ENCODE results near the gene CFAP74.
"Not testable (repeated sequence)": the region's sequence is repeated elsewhere in the genome, so short reads cannot be mapped to it uniquely, and the experiment has no call there.

Gene CFAP74

GRCh38 chr1:1946540-1946939, 57.0 kb downstream of the CFAP74 start:
- no peak overlapping the region for H3K4me3 Mint-ChIP-seq
- no peak overlapping the region for H3K27ac Mint-ChIP-seq
- no peaks in the 10 kb centered on the region for H3K4me1 Mint-ChIP-seq (ENCODE audit: low read depth)
- peaks cover 12% of the 10 kb centered on the region for H3K27me3 Mint-ChIP-seq
- H3K9me3 Mint-ChIP-seq: peaks cover 10% of the 10 kb centered on the region
- no peaks in the 10 kb centered on the region for H3K36me3 Mint-ChIP-seq (ENCODE audit: low read depth)

GRCh38 chr1:1945782-1946393, 57.7 kb downstream of the CFAP74 start:
- Mint-ChIP-seq H3K27me3 (peaks cover 6% of the 10 kb centered on the region), H3K4me1 (ENCODE audit: low read depth) (no peaks in the 10 kb centered on the region), H3K27ac (no peak overlapping the region), H3K9me3 (peaks cover 4% of the 10 kb centered on the region), H3K4me3 (no peak overlapping the region), H3K36me3 (ENCODE audit: low read depth) (no peaks in the 10 kb centered on the region)

GRCh38 chr1:1943834-1944570, 59.6 kb downstream of the CFAP74 start:
- Mint-ChIP-seq H3K4me3 (no peak overlapping the region), H3K9me3 (no peaks in the 10 kb centered on the region), H3K27me3 (no peaks in the 10 kb centered on the region), H3K4me1 (ENCODE audit: low read depth) (no peaks in the 10 kb centered on the region), H3K27ac (peak overlapping the region; percentile 63), H3K36me3 (ENCODE audit: low read depth) (no peaks in the 10 kb centered on the region)

GRCh38 chr1:1942753-1943656, 60.6 kb downstream of the CFAP74 start:
- H3K27ac Mint-ChIP-seq: no peak overlapping the region
- H3K9me3 Mint-ChIP-seq: no peaks in the 10 kb centered on the region
- no peaks in the 10 kb centered on the region for H3K36me3 Mint-ChIP-seq (ENCODE audit: low read depth)
- H3K4me1 Mint-ChIP-seq (ENCODE audit: low read depth): no peaks in the 10 kb centered on the region
- H3K4me3 Mint-ChIP-seq: no peak overlapping the region
- no peaks in the 10 kb centered on the region for H3K27me3 Mint-ChIP-seq

- H3K4me1 Mint-ChIP-seq (ENCODE audit: low read depth): no peaks in the 10 kb centered on the region
- no peaks in the 10 kb centered on the region for H3K27me3 Mint-ChIP-seq
- H3K27ac Mint-ChIP-seq: no peak overlapping the region
- no peaks in the 10 kb centered on the region for H3K36me3 Mint-ChIP-seq (ENCODE audit: low read depth)
- no peak overlapping the region for H3K4me3 Mint-ChIP-seq
- H3K9me3 Mint-ChIP-seq: no peaks in the 10 kb centered on the region
These were observed 61.5 kb downstream of the CFAP74 start for GRCh38 chr1:1941868-1942752.

- H3K36me3 Mint-ChIP-seq (ENCODE audit: low read depth): no peaks in the 10 kb centered on the region
- no peaks in the 10 kb centered on the region for H3K27me3 Mint-ChIP-seq
- no peaks in the 10 kb centered on the region for H3K9me3 Mint-ChIP-seq
- no peaks in the 10 kb centered on the region for H3K4me1 Mint-ChIP-seq (ENCODE audit: low read depth)
- no peak overlapping the region for H3K27ac Mint-ChIP-seq
- no peak overlapping the region for H3K4me3 Mint-ChIP-seq
These were observed 62.3 kb downstream of the CFAP74 start for GRCh38 chr1:1941211-1941841.

GRCh38 chr1:1940123-1940425, 63.5 kb downstream of the CFAP74 start:
- no peaks in the 10 kb centered on the region for H3K36me3 Mint-ChIP-seq (ENCODE audit: low read depth)
- H3K4me3 Mint-ChIP-seq: no peak overlapping the region
- H3K9me3 Mint-ChIP-seq: no peaks in the 10 kb centered on the region
- peaks cover 4% of the 10 kb centered on the region for H3K27me3 Mint-ChIP-seq
- no peaks in the 10 kb centered on the region for H3K4me1 Mint-ChIP-seq (ENCODE audit: low read depth)
- no peak overlapping the region for H3K27ac Mint-ChIP-seq

DNA sequence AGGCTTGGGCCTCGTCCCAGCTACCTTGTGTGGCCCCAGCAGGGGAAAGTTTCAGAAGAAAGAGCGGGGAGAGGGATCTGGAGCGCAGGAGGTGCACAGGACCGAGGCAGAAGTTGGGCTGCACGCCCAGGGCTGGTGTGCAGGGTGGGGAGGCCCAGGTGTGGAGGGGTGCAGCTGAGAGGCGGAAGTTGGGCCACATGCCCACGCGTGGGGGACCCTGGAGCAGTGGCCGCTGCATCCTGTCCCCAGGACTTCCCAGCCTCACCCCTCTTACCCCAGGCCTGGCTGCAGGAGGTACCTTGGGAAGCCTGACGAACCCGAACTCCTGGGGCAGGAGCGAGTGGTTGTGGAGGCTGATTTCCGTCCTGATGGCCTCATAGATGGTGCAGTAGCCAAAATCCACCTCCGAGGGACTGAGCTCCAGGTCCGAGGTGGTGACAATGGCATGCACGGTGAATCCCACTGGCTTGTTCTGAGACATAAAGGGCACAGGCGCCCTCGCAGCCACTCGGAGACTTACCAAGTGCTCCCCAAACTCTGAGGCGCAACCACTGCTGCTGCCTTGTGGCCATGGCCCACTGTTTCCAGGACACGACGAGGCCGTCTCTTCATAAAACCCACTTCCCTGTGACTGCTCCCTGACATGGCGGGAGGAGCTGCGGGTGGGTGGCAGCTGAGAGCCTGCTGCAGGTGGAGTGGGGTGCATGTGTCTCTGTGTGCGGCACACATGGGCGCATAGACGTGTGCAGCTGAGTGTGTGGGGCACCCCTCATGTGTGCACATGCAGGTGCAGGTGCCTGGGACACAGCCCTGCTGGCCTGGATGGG, 64.1 kb downstream of the CFAP74 start:
- H3K27ac Mint-ChIP-seq: no peak overlapping the region
- no peaks in the 10 kb centered on the region for H3K36me3 Mint-ChIP-seq (ENCODE audit: low read depth)
- no peaks in the 10 kb centered on the region for H3K4me1 Mint-ChIP-seq (ENCODE audit: low read depth)
- no peak overlapping the region for H3K4me3 Mint-ChIP-seq
- peaks cover 4% of the 10 kb centered on the region for H3K27me3 Mint-ChIP-seq
- H3K9me3 Mint-ChIP-seq: no peaks in the 10 kb centered on the region

DNA sequence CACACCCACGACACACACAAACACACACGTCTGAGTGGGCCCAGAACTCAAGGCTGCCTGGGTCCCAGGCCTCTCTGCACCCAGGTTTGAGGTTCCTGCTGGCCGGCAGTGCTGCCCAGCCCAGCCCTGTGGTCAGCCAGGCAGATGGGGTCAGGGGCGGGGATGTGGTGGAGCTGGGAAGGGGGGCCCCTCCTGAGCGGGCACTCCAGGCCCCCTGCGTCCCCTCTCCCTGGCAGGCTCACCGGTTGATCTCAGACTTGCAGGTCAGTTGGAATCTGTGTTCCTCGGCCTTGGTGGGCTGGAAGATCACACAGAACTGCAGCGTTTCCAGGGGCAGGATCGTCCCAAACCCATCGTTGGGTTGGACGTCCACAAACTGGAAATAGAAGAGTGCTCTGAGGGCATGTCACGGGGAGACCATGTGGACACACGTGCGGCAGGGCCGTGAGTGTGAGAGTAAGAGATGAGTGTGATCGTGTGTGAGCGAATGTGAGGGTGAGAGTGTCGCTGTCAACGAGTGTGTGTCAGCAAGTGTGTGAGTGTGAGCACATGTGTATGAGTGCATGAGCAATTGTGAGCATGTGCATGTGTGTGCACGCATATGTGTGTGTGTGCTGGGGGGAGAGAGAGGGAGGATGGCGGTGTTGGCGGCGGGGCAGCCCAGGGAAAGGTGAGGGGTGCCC, 64.8 kb downstream of the CFAP74 start:
- H3K27ac Mint-ChIP-seq: no peak overlapping the region
- H3K36me3 Mint-ChIP-seq (ENCODE audit: low read depth): no peaks in the 10 kb centered on the region
- H3K4me1 Mint-ChIP-seq (ENCODE audit: low read depth): no peaks in the 10 kb centered on the region
- H3K4me3 Mint-ChIP-seq: no peak overlapping the region
- H3K9me3 Mint-ChIP-seq: peaks cover 6% of the 10 kb centered on the region
- peaks cover 4% of the 10 kb centered on the region for H3K27me3 Mint-ChIP-seq

GRCh38 chr1:1938276-1938573, 65.4 kb downstream of the CFAP74 start:
- no peak overlapping the region for H3K4me3 Mint-ChIP-seq
- no peak overlapping the region for H3K27ac Mint-ChIP-seq
- peaks cover 4% of the 10 kb centered on the region for H3K27me3 Mint-ChIP-seq
- peaks cover 6% of the 10 kb centered on the region for H3K9me3 Mint-ChIP-seq
- H3K4me1 Mint-ChIP-seq (ENCODE audit: low read depth): no peaks in the 10 kb centered on the region
- no peaks in the 10 kb centered on the region for H3K36me3 Mint-ChIP-seq (ENCODE audit: low read depth)

GRCh38 chr1:1937549-1938275, 65.9 kb downstream of the CFAP74 start:
- H3K4me1 Mint-ChIP-seq (ENCODE audit: low read depth): no peaks in the 10 kb centered on the region
- H3K27me3 Mint-ChIP-seq: peaks cover 4% of the 10 kb centered on the region
- no peaks in the 10 kb centered on the region for H3K36me3 Mint-ChIP-seq (ENCODE audit: low read depth)
- H3K27ac Mint-ChIP-seq: no peak overlapping the region
- peaks cover 6% of the 10 kb centered on the region for H3K9me3 Mint-ChIP-seq
- H3K4me3 Mint-ChIP-seq: no peak overlapping the region

GRCh38 chr1:1937061-1937460, 66.5 kb downstream of the CFAP74 start:
- Mint-ChIP-seq H3K27me3 (peaks cover 4% of the 10 kb centered on the region), H3K4me3 (no peak overlapping the region), H3K4me1 (ENCODE audit: low read depth) (no peaks in the 10 kb centered on the region), H3K27ac (no peak overlapping the region), H3K36me3 (ENCODE audit: low read depth) (no peaks in the 10 kb centered on the region), H3K9me3 (peaks cover 6% of the 10 kb centered on the region)

- H3K27ac Mint-ChIP-seq; H3K4me3 Mint-ChIP-seq; H3K9me3 Mint-ChIP-seq; H3K36me3 Mint-ChIP-seq (ENCODE audit: low read depth); H3K4me1 Mint-ChIP-seq (ENCODE audit: low read depth); H3K27me3 Mint-ChIP-seq: not testable (repeated sequence)
These were observed 68.7 kb downstream of the CFAP74 start for GRCh38 chr1:1934848-1935247.

Data from stimulated activated naive CD8-positive, alpha-beta T cell treated with anti-CD3 and anti-CD28 coated beads, Interleukin-15, Interleukin-2, amounts not matched to agents 100 ng/mL and 50 ng/mL, for 24 hours (primary cell).